HCT116 (cell line): ENCODE measurements around the gene TMEM182.

ENCODE experiments used
- CTCF ChIP-seq, 3 experiments: fragments of 200-600 bp in 1 of 3; sonication (generic) in 1 of 3; IDR thresholded peaks in 2 of 3; conservative IDR thresholded peaks in 1 of 3; 2 replicates each; pipeline ENCODE4 v1.5.1; 2012 to 2017; ENCODE audit warnings: low read depth in 2 of 3, low read length in 2 of 3, antibody characterized with exemption in 1 of 3, borderline replicate concordance in 1 of 3, control low read depth in 1 of 3, mild to moderate bottlenecking in 1 of 3, mixed read lengths in 1 of 3, mixed run types in 1 of 3, moderate library complexity in 1 of 3; ENCODE audit not compliant: insufficient read depth in 1 of 3
- EZH2 ChIP-seq: fragments of 200-600 bp; sonication (generic); IDR thresholded peaks from 2 replicates; pipeline ENCODE4 v1.6.1; 2017; ENCODE audit warnings: antibody characterized with exemption, mixed run types
- POLR2AphosphoS5 ChIP-seq: IDR thresholded peaks from 2 replicates; pipeline ENCODE4 v1.6.1; 2011; ENCODE audit warnings: mild to moderate bottlenecking, low read depth, low read length, moderate library complexity

GRCh38 chr2:102726128-102727087 lies 35.4 kb upstream of the TMEM182 start:
- no peak for TF ChIP-seq CTCF (IDR thresholded peaks at IDR 0.05 in 2 of 3, conservative IDR thresholded peaks at IDR 0.05 in 1 of 3; ENCODE audit: borderline replicate concordance in 1 of 3, insufficient read depth in 1 of 3, low read depth in 2 of 3, low read length in 2 of 3)
- TF ChIP-seq EZH2, result no peak
- TF ChIP-seq POLR2AphosphoS5, result no peak
